GM12875 (cell line): ENCODE measurements around the gene CX3CR1.

Experiments used
- H3K4me3 ChIP-seq: one replicate; pipeline ENCODE4 v1.5.1; 2011; ENCODE audit warnings: low read depth, low read length, control low read depth
- CTCF ChIP-seq: IDR thresholded peaks from 2 replicates; pipeline ENCODE4 v1.5.1; 2011; ENCODE audit warnings: low read depth, mild to moderate bottlenecking, control low read depth, inconsistent platforms, low read length, moderate library complexity, borderline replicate concordance; ENCODE audit not compliant: insufficient read depth

Gene CX3CR1

GRCh38 chr3:39290255-39290654, 10.4 kb upstream of the CX3CR1 start:
- TF ChIP-seq CTCF, result no peak
- H3K4me3 ChIP-seq, result no peak overlapping the region

GRCh38 chr3:39289107-39289506, 9.3 kb upstream of the CX3CR1 start:
- TF ChIP-seq CTCF, result no peak
- no peak overlapping the region for H3K4me3 ChIP-seq

- no peak overlapping the region for H3K4me3 ChIP-seq
- TF ChIP-seq CTCF, result peak; percentile 89
Measured at GRCh38 chr3:39288300-39288808, 8.5 kb upstream of the CX3CR1 start.

GRCh38 chr3:39287216-39288164, 7.7 kb upstream of the CX3CR1 start:
- H3K4me3 ChIP-seq, result no peak overlapping the region
- TF ChIP-seq CTCF, result no peak

- TF ChIP-seq CTCF, result no peak
- no peak overlapping the region for H3K4me3 ChIP-seq
Measured at GRCh38 chr3:39286771-39287170, 6.9 kb upstream of the CX3CR1 start.

DNA sequence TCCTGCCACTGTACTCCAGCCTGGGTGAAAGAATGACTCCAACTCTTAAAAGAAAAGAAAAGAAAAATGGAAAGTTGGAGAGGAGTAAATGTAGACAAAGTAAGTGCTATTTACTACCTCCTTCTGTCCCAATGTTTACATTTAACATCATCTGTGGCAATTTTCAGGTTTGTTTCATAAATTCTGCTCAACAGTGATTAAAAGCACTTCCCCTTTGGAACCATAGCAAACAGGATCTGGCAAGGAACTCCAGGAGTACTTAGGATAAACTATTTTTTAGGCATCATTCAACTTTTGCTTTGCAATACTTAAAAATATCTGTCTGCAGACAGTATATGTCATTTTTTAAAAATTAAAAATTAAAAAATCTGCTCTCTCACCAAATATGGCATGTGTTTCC, 5.5 kb upstream of the CX3CR1 start:
- TF ChIP-seq CTCF, result no peak
- no peak overlapping the region for H3K4me3 ChIP-seq

GRCh38 chr3:39284457-39284881, 4.6 kb upstream of the CX3CR1 start:
- no peak for TF ChIP-seq CTCF
- H3K4me3 ChIP-seq, result no peak overlapping the region
